AG09319 (cell line): ENCODE data around the gene ZFP82.

Experiments used
- DNase-seq: peaks from one replicate; pipeline ENCODE4 v3.0.0-alpha.2; 2010; ENCODE audit warnings: low read depth; ENCODE audit errors: extremely low read depth
- TF ChIP-seq, protein P1 (sequence below): IDR thresholded peaks from 2 replicates; pipeline ENCODE4 v1.5.1; 2011; ENCODE audit warnings: low read depth, mild to moderate bottlenecking, inconsistent platforms, low read length, moderate library complexity

ZFP82 gene

DNA sequence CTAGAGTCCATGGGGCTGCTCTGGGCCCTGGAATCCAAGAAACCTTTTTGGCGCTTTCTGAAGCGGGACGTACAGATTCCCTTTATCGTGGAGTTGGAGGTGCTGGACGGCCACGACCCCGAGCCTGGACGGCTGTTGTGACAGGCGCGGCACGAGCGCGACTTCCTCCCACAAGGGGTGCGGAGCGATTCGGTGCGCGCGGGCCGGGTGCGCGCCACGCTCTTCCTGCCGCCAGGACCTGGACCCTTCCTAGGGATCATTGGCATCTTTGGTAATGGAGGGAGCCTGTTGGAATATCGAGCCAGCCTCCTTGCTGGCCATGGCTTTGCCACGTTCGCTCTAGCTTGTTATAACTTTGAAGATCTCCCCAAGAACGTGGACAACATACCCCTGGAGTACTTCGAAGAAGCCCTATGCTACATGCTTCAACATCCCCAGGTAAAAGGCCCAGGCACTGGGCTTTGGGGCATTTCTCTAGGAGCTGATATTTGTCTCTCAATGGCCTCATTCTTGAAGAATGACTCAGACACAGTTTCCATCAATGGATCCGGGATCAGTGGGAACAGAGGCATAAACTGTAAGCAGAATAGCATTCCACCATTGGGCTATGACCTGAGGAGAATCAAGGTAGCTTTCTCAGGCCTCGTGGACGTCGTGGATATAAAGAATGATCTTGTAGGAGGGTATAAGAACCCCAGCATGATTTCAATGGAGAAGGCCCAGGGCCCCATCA is 3.5 kb upstream of the ZFP82 start:
- no peak for DNase-seq
- TF ChIP-seq, protein P1, sequence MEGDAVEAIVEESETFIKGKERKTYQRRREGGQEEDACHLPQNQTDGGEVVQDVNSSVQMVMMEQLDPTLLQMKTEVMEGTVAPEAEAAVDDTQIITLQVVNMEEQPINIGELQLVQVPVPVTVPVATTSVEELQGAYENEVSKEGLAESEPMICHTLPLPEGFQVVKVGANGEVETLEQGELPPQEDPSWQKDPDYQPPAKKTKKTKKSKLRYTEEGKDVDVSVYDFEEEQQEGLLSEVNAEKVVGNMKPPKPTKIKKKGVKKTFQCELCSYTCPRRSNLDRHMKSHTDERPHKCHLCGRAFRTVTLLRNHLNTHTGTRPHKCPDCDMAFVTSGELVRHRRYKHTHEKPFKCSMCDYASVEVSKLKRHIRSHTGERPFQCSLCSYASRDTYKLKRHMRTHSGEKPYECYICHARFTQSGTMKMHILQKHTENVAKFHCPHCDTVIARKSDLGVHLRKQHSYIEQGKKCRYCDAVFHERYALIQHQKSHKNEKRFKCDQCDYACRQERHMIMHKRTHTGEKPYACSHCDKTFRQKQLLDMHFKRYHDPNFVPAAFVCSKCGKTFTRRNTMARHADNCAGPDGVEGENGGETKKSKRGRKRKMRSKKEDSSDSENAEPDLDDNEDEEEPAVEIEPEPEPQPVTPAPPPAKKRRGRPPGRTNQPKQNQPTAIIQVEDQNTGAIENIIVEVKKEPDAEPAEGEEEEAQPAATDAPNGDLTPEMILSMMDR: no peak

DNA sequence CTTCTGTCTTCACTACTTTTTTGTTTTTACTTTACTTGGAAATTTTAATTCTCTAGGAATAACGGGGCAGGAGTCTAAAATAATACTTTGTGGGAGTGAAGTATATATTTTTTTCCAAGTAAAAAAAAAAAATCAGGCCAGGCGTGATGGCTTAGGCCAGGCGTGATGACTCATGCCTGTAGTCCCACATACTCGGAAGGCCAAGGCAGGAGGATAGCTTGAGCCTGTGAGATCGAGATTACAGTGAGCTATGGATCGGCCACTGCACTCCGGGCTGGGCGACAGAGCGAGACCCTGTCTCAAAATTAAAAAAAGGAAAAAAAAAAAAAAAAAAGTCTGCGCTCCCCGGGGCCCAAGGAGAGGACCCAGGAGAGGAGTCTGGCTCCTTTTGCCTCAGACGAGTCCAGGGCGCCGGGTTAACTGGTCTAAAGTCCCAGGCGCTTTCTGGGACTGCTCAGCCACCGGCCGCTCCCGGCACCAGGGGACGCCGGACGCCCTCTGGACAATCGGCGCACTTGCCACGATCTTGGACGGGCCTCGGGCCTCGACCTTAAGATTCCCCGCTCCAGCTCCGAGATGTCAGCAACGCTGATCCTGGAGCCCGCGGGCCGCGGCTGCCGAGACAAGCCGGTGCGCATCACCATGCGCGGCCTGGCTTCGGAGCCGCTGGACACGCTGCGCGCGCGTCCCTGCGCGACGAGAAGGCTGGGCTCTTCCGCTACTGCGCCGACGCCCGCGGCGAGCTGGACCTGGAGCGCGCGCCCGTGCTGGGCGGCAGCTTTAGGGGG is 2.7 kb upstream of the ZFP82 start:
- DNase-seq: no peak
- TF ChIP-seq, protein P1: no peak

DNA sequence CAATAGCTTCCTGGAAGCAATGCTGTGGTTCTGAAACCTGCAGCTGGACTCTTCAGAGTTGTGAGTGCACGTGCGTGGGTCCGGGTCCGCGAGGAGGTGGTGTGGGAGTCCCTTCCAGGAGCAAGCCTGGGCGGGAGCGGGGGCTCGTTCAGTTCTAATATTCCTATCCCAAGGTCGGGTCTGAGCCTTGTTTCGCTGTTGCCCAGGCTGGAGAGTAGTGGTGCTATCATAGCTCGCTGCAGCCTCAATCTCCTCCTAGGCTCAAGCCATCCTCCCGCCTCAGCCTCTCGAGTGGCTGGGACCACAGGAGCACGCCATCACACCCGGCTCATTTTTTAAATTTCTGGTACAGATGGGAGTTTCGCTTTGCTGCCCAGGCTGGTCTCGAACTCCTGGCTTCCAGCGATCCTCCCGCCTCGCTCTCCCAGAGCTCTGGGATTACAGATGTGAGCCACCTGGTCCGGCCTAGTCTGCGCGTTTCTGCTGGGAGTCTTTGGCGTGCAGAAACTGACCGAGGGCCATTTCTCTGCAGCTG is 625 bp downstream of the ZFP82 start:
- TF ChIP-seq, protein P1: no peak
- DNase-seq: no peak

DNA sequence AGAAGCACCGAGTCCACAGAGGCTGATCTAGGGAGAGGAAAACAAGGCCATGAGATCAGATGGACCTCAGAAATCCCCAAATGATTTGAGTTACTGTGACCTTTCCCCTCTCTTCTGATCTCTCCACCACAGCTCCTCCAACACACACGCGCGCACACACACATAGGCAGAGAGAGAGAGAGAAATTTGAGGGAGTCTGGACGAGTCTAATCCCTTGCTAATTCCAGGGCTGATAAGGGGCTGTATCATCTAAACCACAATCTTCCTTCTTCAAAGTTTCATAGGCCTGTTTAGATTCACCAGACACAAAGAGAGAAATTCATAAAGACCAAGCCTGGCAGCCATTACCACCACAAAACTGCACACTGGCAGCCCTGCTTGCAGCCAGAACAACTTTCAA is 8.6 kb downstream of the ZFP82 start:
- TF ChIP-seq, protein P1: no peak

DNA sequence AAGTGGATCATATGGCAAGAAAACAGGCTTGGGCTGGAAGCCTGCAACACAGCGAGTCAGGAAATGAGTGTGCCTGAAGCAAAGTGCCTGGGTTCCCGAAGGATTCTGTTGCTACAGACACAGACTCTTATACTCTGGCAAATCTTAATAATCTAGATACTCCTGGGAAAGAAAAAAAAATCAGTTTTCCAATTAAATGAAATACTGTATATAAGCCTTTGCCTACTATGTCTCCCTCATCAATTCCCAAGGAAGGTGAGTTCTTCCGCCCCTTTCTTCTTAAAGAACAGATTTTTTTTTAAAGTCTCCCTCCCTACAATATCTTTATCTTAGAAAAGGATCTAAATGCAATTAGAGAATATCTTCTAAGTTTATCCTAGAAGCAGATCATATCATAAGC is 10.3 kb downstream of the ZFP82 start:
- DNase-seq: no peak
- TF ChIP-seq, protein P1: no peak

More for the DNA sequence above, 8.6 kb downstream of the ZFP82 start:
- DNase-seq: no peak

DNA sequence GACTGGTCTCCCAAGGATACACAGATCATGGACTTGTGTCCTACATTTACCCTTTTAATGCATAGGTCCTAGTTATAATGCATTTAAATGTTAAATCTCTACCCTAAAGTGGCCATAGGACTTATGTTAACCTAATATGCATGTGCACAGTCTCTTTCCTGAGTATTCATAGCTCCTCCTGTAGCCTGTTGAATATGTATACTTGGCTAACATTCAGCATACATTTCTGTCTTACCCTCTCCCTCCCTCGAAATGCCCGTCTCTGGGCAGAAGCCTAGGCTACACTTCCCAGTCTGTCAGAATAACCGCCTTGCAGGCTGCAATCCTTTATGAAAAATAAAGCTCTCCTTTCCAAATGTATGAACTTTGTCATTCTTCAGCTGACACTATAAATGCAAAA is 13.9 kb downstream of the ZFP82 start:
- TF ChIP-seq, protein P1: no peak
- DNase-seq: no peak

DNA sequence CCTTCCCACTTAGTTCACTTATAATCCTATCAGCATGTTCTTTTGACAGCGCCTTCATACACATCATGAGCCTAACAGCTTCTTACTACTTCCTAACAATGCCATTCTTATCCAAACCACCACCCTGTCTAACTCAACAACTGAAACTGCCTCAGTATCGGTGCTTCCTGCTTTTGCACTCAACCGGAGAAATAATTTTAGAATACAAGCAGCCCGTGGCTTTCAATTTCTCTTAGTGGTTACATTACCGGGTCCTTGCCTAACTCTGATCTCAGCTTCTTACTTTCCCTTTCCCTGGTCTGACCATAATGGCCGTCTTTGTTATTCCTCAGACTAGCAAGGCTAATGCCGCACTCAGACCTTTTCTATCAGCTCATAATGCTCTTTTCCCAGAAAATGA is 17.0 kb downstream of the ZFP82 start:
- DNase-seq: no peak
- TF ChIP-seq, protein P1: no peak
